DMS53 treated with DMSO at 0.1 percent for 48 hours (cell line): ENCODE results near the gene AKAP13.
"Not testable (repeated sequence)": the region's sequence is repeated elsewhere in the genome, so short reads cannot be mapped to it uniquely, and the experiment has no call there.

Experiments
- DNase-seq: peaks from one replicate; lab custom pipeline; 2025; ENCODE audit not compliant: unreplicated experiment; lab: John Stamatoyannopoulos, UW

Gene AKAP13

GRCh38 chr15:85795337-85796305 lies 415.2 kb downstream of the AKAP13 start:
- no peak for DNase-seq

DNA sequence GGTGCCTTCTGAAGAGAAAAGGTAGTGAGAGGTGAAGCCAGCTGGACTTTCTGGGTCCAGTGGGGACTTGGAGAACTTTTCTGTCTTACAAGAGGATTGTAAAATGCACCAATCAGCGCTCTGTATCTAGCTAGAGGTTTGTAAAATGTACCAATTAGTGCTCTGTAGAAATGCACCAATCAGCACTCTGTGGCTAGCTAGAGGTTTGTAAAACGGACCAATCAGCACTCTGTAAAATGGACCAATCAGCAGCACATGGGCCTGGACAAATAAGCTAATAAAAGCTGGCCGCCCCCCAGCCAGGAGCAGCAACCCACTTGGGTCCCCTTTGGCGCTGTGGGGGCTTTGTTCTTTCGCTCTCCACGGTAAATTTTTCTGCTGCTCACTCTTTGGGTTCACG lies 416.0 kb downstream of the AKAP13 start:
- not testable (repeated sequence) for DNase-seq
